Retina (tissue), 1 donor: ENCODE results near the gene ATP2B1.
A peak's percentile ranks its signal among the peaks of the same experiment; 100 is the strongest.
"Not testable (repeated sequence)": the region's sequence is repeated elsewhere in the genome, so short reads cannot be mapped to it uniquely, and the experiment has no call there.

Experiments used
- DNase-seq: peaks from one replicate; pipeline ENCODE4 v3.0.0-alpha.2; 2016

The ATP2B1 gene

GRCh38 chr12:89710873-89711750 is 2.5 kb upstream of the ATP2B1 start:
- DNase-seq: no peak

GRCh38 chr12:89709995-89710872 is 1.6 kb upstream of the ATP2B1 start:
- peak; percentile 93 for DNase-seq

GRCh38 chr12:89709157-89709994 is 738 bp upstream of the ATP2B1 start:
- peak; percentile 100 for DNase-seq

DNA sequence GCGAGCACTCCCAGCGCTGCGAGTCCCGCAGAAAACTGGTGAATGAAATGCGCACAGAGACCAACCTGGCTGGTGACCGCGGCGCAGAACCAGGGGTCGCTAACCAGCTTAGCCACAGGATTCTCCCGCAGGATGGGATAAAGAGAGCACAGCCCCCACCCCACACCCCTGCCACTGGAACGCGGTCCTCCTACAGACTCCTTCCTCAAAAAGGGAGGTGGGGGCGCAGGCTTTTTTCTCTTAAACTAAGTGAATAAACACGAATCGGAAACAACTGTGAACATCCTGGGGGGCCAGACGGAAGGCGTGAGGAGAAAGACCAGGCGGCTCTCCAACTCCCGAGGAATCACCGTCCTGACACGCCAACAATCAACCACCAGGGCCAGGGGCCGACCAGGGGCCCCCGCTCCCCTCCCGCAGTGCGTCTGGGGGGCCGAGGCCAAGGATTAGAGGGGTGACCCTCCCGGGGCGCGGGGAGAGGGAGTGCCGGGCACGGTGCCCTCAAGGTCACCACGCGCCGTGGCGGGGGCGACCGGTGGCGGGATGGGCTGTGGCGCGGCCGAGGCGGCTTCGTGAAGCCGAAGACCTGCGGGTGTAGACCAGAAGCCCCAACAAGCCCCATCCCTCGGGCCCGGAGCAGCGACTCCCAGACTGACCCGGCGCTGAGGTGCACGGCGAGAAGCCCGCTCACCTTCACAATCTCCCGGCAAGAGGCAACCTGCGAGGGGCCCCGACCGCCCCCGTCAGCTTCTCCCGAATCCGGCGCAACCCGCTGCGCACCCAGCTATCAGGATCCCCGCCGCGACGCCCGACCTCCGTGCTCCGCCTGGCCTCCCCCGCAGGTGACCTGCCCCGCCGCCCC is 704 bp downstream of the ATP2B1 start:
- DNase-seq: peak; percentile 80

DNA sequence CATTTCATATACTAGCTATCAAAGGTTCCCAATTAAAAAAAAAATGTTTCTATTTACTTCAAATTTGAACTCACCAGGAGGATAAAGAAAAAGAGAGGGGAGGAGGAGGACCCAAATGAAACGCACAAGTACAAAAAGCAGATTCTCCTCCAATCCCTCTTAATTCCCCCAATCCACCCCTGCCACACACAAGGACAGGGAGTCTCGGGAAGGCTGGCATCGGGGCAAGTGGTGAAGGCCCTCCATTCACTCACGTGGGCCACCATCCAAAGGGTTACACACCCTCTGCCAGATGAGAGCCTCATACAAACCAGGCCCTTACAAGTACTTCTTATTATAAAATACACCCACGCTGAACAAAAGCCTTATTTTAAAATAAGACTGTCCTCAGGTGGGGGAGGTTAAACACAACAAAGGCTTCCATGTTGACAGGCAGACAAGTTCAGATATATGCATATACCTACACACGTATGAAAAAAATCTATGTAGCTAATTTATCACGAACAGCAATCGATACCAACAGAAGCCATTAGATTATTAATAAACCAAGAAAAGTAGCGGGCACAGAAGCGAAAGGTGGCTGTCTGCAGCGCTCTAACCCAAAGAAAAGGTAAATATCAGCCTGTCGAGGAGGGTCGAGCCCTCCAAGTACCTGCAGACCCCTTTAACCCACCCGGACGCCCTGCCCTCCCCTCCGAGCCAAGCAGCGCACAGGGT is 1.5 kb downstream of the ATP2B1 start:
- no peak for DNase-seq

DNA sequence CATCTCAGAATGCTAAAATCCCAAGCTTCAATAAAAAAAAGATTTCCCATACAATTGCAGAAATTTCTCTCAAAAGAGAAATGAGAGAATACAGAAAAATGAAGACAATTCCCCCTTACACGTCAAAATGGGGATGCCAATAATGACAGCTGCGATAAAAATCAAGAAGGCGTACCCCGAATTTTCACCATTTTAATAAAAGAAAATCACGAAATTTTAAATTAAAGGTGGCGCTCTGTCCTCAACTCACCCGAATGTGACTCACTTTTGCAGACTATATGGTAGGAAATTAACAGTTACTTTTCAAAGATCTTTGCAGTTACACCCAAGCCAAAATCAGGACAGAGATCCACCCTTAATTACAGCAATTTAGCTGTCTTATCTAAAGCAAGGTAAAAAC is 2.1 kb downstream of the ATP2B1 start:
- no peak for DNase-seq

GRCh38 chr12:89704457-89704856 is 4.2 kb downstream of the ATP2B1 start:
- DNase-seq: no peak

DNA sequence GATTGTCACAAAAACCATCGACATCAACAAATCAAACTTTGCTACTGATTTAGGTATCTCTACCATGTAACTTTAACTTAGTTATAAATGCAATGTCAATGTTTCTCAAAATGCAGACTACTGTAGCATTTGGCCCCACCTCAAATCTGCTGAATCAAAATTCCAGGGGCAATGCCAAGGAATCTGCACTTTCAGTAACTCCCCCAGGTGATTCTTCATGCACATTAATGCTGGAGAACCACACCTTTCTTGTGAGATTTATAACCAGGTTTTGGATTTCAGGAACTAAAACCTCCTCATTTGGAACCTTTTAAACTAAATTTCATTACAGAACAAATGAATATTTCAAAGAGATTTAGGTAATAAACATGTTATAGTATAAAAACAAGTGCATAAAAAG is 4.9 kb downstream of the ATP2B1 start:
- DNase-seq: no peak

DNA sequence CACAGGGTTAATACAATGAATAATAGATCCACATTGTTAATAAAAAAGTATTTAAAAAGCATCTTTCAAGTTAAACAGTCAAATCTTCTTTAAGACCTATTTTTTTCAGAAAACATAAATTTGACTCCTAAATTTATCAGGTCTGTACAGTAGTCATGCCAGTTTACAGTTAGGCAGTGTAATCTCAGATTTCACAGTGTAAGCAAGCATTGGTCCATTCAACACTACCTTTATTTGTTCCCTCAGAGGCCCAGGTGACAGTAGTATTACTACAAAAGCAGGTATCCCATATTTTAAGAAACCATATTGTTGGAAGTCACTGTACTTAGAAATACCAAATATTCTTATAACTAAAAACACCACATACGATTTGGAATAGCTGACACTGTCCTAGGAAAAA is 6.1 kb downstream of the ATP2B1 start:
- no peak for DNase-seq

GRCh38 chr12:89701606-89702206 is 6.9 kb downstream of the ATP2B1 start:
- no peak for DNase-seq

DNA sequence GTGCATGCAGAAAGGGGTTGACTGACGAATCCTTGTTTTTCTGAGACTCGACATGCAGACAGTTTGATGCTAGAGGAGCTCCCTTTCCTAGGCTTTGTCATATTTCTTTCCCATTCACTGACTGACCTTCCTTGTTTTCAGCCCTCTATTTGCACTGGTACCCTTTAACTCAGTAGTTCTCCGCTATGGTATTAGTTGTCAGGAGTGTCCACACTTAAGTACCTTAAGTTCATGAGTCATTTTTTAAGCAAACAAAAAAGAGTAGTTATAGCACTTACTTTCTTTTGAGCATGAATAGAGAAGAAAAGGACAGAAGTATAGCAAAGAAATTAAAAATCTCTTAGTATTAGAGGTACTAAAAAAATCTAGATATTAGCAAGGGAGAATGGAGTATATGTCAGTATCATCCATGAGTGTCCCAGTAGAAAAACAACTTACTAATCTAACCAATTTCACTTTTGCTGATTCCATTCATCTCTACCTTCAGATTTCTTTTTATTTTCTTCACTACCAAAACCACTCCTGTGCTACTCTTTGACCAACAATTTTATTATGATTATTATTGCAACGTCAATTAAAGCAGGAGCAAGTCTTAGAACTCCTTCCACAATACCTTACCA is 8.3 kb downstream of the ATP2B1 start:
- DNase-seq: no peak

GRCh38 chr12:89698607-89699006 is 10.0 kb downstream of the ATP2B1 start:
- DNase-seq: no peak

- not testable (repeated sequence) for DNase-seq
These were observed 10.9 kb downstream of the ATP2B1 start for GRCh38 chr12:89697728-89698127.

DNA sequence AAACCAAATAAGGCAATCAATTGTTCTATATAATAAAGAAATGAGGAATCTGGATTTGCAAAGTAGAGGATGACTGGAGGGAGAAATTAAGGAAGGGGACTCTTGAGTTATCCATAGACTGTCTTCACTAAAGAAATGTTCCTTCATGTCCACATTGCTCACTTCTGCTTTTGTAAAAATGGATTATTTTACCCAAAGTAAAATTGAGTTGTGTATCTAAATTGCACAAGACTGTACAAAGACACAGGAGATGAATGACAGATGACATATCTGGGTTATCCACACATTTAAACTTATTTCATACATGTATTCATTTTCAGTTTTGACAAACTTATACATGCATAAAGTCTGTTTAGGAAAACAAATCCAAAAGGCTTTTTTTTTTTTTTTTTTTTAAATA is 11.3 kb downstream of the ATP2B1 start:
- DNase-seq: no peak

DNA sequence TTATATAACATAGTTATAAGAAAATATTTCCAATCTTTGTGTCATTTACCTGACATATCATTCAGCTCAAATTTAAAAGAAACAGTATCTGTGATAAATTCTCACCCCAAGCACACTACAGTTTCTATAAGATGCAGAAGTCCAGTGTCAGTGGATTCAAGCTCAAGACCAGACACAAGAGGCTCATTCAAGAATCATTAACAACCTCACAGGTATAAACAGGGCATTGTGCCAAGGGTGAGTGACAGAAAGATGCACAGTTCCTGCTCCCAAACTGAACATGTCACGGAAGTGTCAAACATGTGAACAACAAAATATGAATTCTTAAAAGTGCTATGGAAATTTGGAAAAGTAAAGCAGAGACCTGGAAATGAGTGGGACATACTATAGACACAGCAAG is 12.8 kb downstream of the ATP2B1 start:
- DNase-seq: no peak

DNA sequence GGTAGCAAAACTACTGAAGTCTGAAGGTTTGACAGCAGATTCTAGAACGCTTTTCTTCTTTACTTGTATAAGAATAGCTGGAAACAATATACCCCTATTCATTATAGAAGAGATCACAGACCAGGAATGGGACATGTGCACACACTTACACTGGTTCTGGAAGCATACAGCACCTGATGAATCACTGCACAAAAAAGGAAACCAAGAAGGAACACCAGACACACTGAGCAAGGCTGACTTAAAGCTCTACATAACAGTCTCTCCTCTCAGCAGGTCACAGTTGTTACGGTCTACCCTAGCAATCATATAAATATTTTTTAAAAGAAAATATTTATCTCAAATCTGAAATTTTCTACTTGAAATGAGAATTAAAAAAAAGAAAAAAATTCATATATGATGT is 13.5 kb downstream of the ATP2B1 start:
- DNase-seq: no peak

DNA sequence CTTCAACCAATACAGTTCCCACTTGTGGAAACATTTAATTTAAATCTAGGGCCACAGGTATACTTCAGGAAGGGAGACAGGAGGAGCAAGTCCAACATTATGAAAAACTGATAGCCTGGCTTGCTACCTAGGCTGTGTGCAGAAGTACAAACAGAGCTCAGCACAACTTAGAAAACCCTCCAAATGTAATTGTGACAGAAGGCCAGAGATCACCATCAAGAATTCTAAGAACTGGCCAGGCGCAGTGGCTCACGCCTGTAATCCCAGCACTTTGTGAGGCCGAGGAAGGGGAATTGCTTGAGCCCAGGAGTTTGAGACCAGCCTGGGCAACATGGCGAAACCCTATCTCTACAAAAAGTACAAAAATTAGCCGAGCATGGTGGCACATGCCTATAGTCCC is 14.1 kb downstream of the ATP2B1 start:
- DNase-seq: no peak

- no peak for DNase-seq
These were observed 14.9 kb downstream of the ATP2B1 start for GRCh38 chr12:89693639-89694202.

- no peak for DNase-seq
These were observed 16.2 kb downstream of the ATP2B1 start for GRCh38 chr12:89692439-89692838.

GRCh38 chr12:89691659-89692058 is 17.0 kb downstream of the ATP2B1 start:
- no peak for DNase-seq
